PC-3 (cell line): ENCODE results near the gene EFHC1.

Experiments used
- EZH2 ChIP-seq: fragments of 300-600 bp; sonication (generic); IDR thresholded peaks from one replicate; pipeline ENCODE4 v1.6.1; 2017; ENCODE audit warnings: antibody characterized with exemption, mild to moderate bottlenecking, low read length; ENCODE audit not compliant: unreplicated experiment
- TF ChIP-seq, protein P1 (sequence below): fragments of 300-600 bp; sonication (generic); conservative IDR thresholded peaks from 2 replicates; pipeline ENCODE4 v1.5.1; 2017; ENCODE audit warnings: antibody characterized with exemption, low read depth, mild to moderate bottlenecking, low read length

DNA sequence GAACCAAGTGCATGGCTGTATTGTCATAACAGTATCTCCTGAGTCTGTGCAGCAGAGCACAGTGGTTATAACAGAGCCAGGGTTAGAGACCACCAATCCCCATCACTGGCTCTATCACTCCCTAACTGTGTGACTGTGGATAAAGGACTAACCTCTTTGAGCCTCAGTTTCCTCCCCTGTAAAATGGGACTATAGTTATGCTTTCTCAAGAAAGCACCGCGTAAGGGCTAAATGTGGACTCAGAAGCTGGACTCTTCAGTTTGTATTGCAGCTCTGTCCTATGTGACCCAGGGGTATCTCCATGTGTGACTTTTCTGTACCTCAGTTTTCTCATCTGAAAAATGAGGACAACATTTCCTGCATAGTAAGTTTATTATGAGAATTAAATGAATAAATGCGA, 96.8 kb downstream of the EFHC1 start:
- TF ChIP-seq, protein P1, sequence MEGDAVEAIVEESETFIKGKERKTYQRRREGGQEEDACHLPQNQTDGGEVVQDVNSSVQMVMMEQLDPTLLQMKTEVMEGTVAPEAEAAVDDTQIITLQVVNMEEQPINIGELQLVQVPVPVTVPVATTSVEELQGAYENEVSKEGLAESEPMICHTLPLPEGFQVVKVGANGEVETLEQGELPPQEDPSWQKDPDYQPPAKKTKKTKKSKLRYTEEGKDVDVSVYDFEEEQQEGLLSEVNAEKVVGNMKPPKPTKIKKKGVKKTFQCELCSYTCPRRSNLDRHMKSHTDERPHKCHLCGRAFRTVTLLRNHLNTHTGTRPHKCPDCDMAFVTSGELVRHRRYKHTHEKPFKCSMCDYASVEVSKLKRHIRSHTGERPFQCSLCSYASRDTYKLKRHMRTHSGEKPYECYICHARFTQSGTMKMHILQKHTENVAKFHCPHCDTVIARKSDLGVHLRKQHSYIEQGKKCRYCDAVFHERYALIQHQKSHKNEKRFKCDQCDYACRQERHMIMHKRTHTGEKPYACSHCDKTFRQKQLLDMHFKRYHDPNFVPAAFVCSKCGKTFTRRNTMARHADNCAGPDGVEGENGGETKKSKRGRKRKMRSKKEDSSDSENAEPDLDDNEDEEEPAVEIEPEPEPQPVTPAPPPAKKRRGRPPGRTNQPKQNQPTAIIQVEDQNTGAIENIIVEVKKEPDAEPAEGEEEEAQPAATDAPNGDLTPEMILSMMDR = no peak
- TF ChIP-seq EZH2 = no peak
